Ishikawa (cell line): ENCODE data around the gene GPR82.

Source experiments
- EGR1 ChIP-seq: IDR thresholded peaks from 2 replicates; pipeline ENCODE4 v1.6.1; 2012
- RAD21 ChIP-seq: IDR thresholded peaks from 2 replicates; pipeline ENCODE4 v1.6.1; 2012; ENCODE audit warnings: low read depth
- TF ChIP-seq, protein P1 (sequence below): IDR thresholded peaks from 2 replicates; pipeline ENCODE4 v1.6.1; 2012

DNA sequence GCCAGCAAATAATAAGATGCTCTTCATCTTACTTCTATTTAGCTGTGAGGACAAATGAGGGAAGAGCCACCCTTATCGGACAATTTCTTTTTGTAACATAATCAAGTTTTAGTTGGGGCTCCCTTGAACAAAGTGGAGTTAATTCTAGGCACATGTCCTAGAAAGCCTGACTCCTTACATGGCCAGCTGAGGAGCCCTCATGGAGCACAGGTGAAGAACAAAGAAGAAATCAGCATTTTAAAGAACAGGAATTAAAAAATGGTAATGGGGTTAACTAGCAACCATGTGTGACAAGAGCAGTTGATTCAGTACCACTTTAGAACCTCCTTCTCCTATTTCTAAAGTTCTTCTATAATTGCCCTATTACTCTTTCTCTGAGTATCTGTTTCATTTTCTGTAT lies 15.9 kb downstream of the GPR82 start:
- TF ChIP-seq, protein P1, sequence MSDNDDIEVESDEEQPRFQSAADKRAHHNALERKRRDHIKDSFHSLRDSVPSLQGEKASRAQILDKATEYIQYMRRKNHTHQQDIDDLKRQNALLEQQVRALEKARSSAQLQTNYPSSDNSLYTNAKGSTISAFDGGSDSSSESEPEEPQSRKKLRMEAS: no peak
- TF ChIP-seq RAD21 (no peak), EGR1 (no peak)
